GM23338 (cell line): ENCODE data around the gene RAB20. TPM values are rescaled to one million over a fixed set of nuclear protein-coding genes. Genes with fewer than 3 reads are reported as not detected.

Experiments used
- ATAC-seq: fragments of 200-7000 bp; cut with Tn5 transposase; 3 replicates; pipeline ENCODE4 v1.9.1; 2020
- DNase-seq: peaks from one replicate; pipeline ENCODE4 v3.0.0-alpha.2; 2015; ENCODE audit warnings: low spot score
- H2AFZ ChIP-seq: fragments of 200-600 bp; sonication (generic); 2 replicates; pipeline ENCODE4 v1.8.0; 2016; ENCODE audit warnings: antibody characterized with exemption, mild to moderate bottlenecking, moderate library complexity
- H3F3A ChIP-seq: fragments of 200-600 bp; sonication (generic); replicated peaks from 2 replicates; pipeline ENCODE4 v1.8.0; 2017; ENCODE audit warnings: antibody characterized with exemption, mixed run types, low read depth
- H3K27ac ChIP-seq: fragments of 200-600 bp; sonication (generic); 2 replicates; pipeline ENCODE4 v1.6.1; 2016; ENCODE audit warnings: low read depth
- H3K27me3 ChIP-seq: fragments of 200-600 bp; sonication (generic); 2 replicates; pipeline ENCODE4 v1.8.0; 2016; ENCODE audit warnings: mild to moderate bottlenecking, mixed run types, moderate library complexity; ENCODE audit not compliant: insufficient read depth
- H3K36me3 ChIP-seq: fragments of 200-600 bp; sonication (generic); 2 replicates; pipeline ENCODE4 v1.8.0; 2016; ENCODE audit warnings: mild to moderate bottlenecking; ENCODE audit not compliant: insufficient read depth
- H3K4me1 ChIP-seq: fragments of 200-600 bp; sonication (generic); 2 replicates; pipeline ENCODE4 v1.8.0; 2016; ENCODE audit warnings: mild to moderate bottlenecking, moderate library complexity; ENCODE audit not compliant: insufficient read depth
- H3K4me2 ChIP-seq: fragments of 200-600 bp; sonication (generic); 2 replicates; pipeline ENCODE4 v1.7.1; 2017; ENCODE audit warnings: mixed run types
- H3K4me3 ChIP-seq: fragments of 200-600 bp; sonication (generic); 2 replicates; pipeline ENCODE4 v1.6.1; 2016; ENCODE audit warnings: mixed run types
- H3K79me2 ChIP-seq: fragments of 200-600 bp; sonication (generic); replicated peaks from 2 replicates; pipeline ENCODE4 v1.8.0; 2017; ENCODE audit warnings: mild to moderate bottlenecking; ENCODE audit not compliant: insufficient read depth
- H3K9me2 ChIP-seq: fragments of 200-600 bp; sonication (generic); 2 replicates; pipeline ENCODE4 v1.8.0; 2017; ENCODE audit not compliant: insufficient read depth
- H4K20me1 ChIP-seq: fragments of 200-600 bp; sonication (generic); replicated peaks from 2 replicates; pipeline ENCODE4 v1.8.0; 2017; ENCODE audit warnings: mild to moderate bottlenecking; ENCODE audit not compliant: insufficient read depth
- H3K27ac Mint-ChIP-seq: 2 replicates; pipeline ENCODE4 v1.8.0; 2020; ENCODE audit warnings: inconsistent platforms, mild to moderate bottlenecking, moderate library complexity, mixed read lengths
- H3K27me3 Mint-ChIP-seq: 3 replicates; pipeline ENCODE4 v1.8.0; 2022; ENCODE audit warnings: low read depth, mild to moderate bottlenecking, moderate library complexity, mixed read lengths, inconsistent platforms; ENCODE audit not compliant: insufficient read depth, poor library complexity
- H3K36me3 Mint-ChIP-seq: 3 replicates; pipeline ENCODE4 v1.8.0; 2021; ENCODE audit warnings: low read depth, mild to moderate bottlenecking, inconsistent platforms, moderate library complexity, mixed read lengths
- H3K4me1 Mint-ChIP-seq: 3 replicates; pipeline ENCODE4 v1.8.0; 2020; ENCODE audit warnings: mild to moderate bottlenecking, inconsistent platforms, mixed read lengths
- H3K4me3 Mint-ChIP-seq: 3 replicates; pipeline ENCODE4 v1.8.0; 2021; ENCODE audit warnings: moderate library complexity, mild to moderate bottlenecking, inconsistent platforms, mixed read lengths
- H3K9me3 Mint-ChIP-seq: 3 replicates; pipeline ENCODE4 v1.8.0; 2020; ENCODE audit warnings: moderate library complexity, mild to moderate bottlenecking, inconsistent platforms, mixed read lengths
- CREB1 ChIP-seq: fragments of 250-450 bp; sonication (Bioruptor Pico); IDR thresholded peaks from 2 replicates; pipeline ENCODE4 v1.5.0; 2020; ENCODE audit warnings: low read depth, mild to moderate bottlenecking, moderate library complexity
- JUNB ChIP-seq: IDR thresholded peaks from one replicate; pipeline ENCODE4 v1.6.1; 2016; ENCODE audit warnings: antibody characterized with exemption; ENCODE audit not compliant: unreplicated experiment
- POLR2AphosphoS5 ChIP-seq: IDR thresholded peaks from 2 replicates; pipeline ENCODE4 v1.6.1; 2016; ENCODE audit warnings: antibody characterized with exemption, low read depth
- ZNF114 ChIP-seq: fragments of 250-450 bp; sonication (Bioruptor Pico); IDR thresholded peaks from 2 replicates; pipeline ENCODE4 v1.5.0; 2020; ENCODE audit warnings: mild to moderate bottlenecking, moderate library complexity
- ZNF331 ChIP-seq: fragments of 250-450 bp; sonication (Bioruptor Pico); IDR thresholded peaks from 2 replicates; pipeline ENCODE4 v1.5.0; 2020; ENCODE audit warnings: low read depth, mild to moderate bottlenecking, moderate library complexity
- ZNF462 ChIP-seq: fragments of 250-450 bp; sonication (Bioruptor Pico); IDR thresholded peaks from 2 replicates; pipeline ENCODE4 v1.5.0; 2020; ENCODE audit warnings: mild to moderate bottlenecking, moderate library complexity
- polyA plus RNA-seq: library from polyadenylated mRNA; unstranded; fragments of >200 nt; fragmentation: Nextera tagmentation; extraction: Ambion mirVana; gene quantifications from 2 replicates; pipeline ENCODE4 v1.2.1, GENCODE V29; 2016
- total RNA-seq: library from RNA; depleted of rRNA; stranded (reverse); fragments of >200 nt; shearing (Covaris generic); gene quantifications from 2 replicates; pipeline ENCODE4 v1.2.3, GENCODE V29; 2014
- TF ChIP-seq, protein P1 (sequence below), 2 experiments: fragments of 200-600 bp in 1 of 2; sonication (generic) in 1 of 2; conservative IDR thresholded peaks; 2 replicates each; pipeline versions ENCODE4 v1.5.1 to v1.6.1; 2016 to 2017; ENCODE audit warnings: antibody characterized with exemption in 2 of 2, low read depth in 2 of 2, mild to moderate bottlenecking in 2 of 2, moderate library complexity in 1 of 2

The RAB20 gene
- total and polyA plus RNA-seq, 2 experiments from 2014 or later, result 12.3 to 26.6 TPM

DNA sequence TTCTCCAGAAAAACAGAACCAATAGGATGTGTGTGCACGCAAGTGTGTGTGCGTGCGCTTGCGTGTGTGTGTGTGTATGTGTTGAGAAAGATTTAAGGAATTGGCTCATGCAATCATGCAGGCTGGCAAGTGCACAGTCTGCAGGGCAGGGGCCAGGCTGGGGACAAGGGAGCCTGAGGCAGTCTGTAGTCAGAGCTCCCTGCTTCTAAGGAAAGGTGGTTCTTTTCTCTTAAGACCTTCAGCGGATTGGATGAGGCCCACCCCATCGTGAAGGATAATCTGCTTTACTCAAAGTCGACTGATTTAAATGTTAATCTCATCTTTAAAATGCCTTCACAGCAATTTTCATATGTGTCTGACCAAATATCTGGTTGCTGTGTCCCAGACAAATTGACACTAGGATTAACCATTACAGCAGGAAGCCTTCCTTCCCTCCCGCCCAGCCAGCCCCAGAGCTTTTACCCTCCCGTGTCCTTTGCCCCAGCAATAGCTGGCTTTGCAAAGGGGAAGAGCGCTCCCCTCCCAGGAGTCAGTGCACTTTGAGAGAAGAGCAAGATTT is 38.8 kb upstream of the RAB20 start:
- peaks cover 7% of the 10 kb centered on the region for H3K27me3 Mint-ChIP-seq
- no peak overlapping the region for H3K27ac Mint-ChIP-seq
- no peaks in the 10 kb centered on the region for H4K20me1 ChIP-seq
- no peaks in the 10 kb centered on the region for H3K9me2 ChIP-seq
- peaks cover 7% of the 10 kb centered on the region; the same call in 2 of the 3 replicates for H3K9me3 Mint-ChIP-seq
- no peaks in the 10 kb centered on the region for H3K79me2 ChIP-seq
- H3K27ac ChIP-seq, result no peak overlapping the region
- no peak overlapping the region for H3K4me2 ChIP-seq
- peak overlapping the region; percentile 63; the same call in 1 of the 2 replicates for H2AFZ ChIP-seq
- H3K27me3 ChIP-seq, result no peaks in the 10 kb centered on the region
- no peak for TF ChIP-seq ZNF331 (CRISPR knock-in tag)
- no peak for TF ChIP-seq ZNF114 (CRISPR knock-in tag)
- TF ChIP-seq ZNF462 (CRISPR knock-in tag), result no peak
- TF ChIP-seq POLR2AphosphoS5, result no peak
- TF ChIP-seq, protein P1, sequence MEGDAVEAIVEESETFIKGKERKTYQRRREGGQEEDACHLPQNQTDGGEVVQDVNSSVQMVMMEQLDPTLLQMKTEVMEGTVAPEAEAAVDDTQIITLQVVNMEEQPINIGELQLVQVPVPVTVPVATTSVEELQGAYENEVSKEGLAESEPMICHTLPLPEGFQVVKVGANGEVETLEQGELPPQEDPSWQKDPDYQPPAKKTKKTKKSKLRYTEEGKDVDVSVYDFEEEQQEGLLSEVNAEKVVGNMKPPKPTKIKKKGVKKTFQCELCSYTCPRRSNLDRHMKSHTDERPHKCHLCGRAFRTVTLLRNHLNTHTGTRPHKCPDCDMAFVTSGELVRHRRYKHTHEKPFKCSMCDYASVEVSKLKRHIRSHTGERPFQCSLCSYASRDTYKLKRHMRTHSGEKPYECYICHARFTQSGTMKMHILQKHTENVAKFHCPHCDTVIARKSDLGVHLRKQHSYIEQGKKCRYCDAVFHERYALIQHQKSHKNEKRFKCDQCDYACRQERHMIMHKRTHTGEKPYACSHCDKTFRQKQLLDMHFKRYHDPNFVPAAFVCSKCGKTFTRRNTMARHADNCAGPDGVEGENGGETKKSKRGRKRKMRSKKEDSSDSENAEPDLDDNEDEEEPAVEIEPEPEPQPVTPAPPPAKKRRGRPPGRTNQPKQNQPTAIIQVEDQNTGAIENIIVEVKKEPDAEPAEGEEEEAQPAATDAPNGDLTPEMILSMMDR (conservative IDR thresholded peaks at IDR 0.05; ENCODE audit: low read depth in 2 of 2), result no peak
- no peak for TF ChIP-seq CREB1 (CRISPR knock-in tag)
- TF ChIP-seq JUNB, result no peak
- peaks cover 3% of the 10 kb centered on the region; the same call in 1 of the 3 replicates for H3K4me1 Mint-ChIP-seq
- no peak for DNase-seq
- H3K4me3 ChIP-seq, result no peak overlapping the region
- no peak overlapping the region for H3K4me3 Mint-ChIP-seq
- no peaks in the 10 kb centered on the region for H3F3A ChIP-seq
- H3K36me3 ChIP-seq, result no peaks in the 10 kb centered on the region
- H3K4me1 ChIP-seq, result no peaks in the 10 kb centered on the region
- peaks cover 3% of the 10 kb centered on the region; the same call in 1 of the 3 replicates for H3K36me3 Mint-ChIP-seq
- ATAC-seq, result no peak
